OCI-LY3 (cell line): Measurements from ENCODE around the gene SLC30A4.

Experiments used
- H2AFZ ChIP-seq: fragments of 200-600, 300-600 bp; shearing (Covaris generic); 2 replicates; pipeline ENCODE4 v1.6.0; 2014; ENCODE audit warnings: antibody characterized with exemption, low read depth, low read length
- H3K27ac ChIP-seq: fragments of 200-600, 300-600 bp; sonication (generic); 2 replicates; pipeline ENCODE4 v1.5.1; 2014; ENCODE audit warnings: mild to moderate bottlenecking, low read length, moderate library complexity, mixed read lengths
- H3K27me3 ChIP-seq: fragments of 200-600, 300-600 bp; sonication (generic); 2 replicates; pipeline ENCODE4 v1.6.1; 2014; ENCODE audit warnings: low read depth, low read length, mixed read lengths
- H3K36me3 ChIP-seq: fragments of 200-600, 300-600 bp; sonication (generic); replicated peaks from 2 replicates; pipeline ENCODE3; 2014; ENCODE audit warnings: low read depth, low read length, mixed read lengths
- H3K4me1 ChIP-seq: fragments of 300-600, 200-600 bp; sonication (generic); 2 replicates; pipeline ENCODE4 v1.6.1; 2014; ENCODE audit warnings: low read length, mixed read lengths
- H3K4me2 ChIP-seq: fragments of 200-600, 300-600 bp; sonication (generic); 2 replicates; pipeline ENCODE4 v1.6.1; 2014; ENCODE audit warnings: low read length, mixed read lengths
- H3K4me3 ChIP-seq: fragments of 300-600, 200-600 bp; sonication (generic); 2 replicates; pipeline ENCODE4 v1.5.1; 2014; ENCODE audit warnings: antibody characterized with exemption, mild to moderate bottlenecking, low read length, moderate library complexity
- H3K79me2 ChIP-seq: fragments of 300-600, 200-600 bp; shearing (Covaris generic); 2 replicates; pipeline ENCODE4 v1.6.1; 2014; ENCODE audit warnings: mild to moderate bottlenecking, low read length, mixed read lengths
- H3K9ac ChIP-seq: fragments of 300-600, 200-600 bp; shearing (Covaris generic); 2 replicates; pipeline ENCODE4 v1.6.0; 2014; ENCODE audit warnings: mild to moderate bottlenecking, low read length, moderate library complexity
- H3K9me3 ChIP-seq: fragments of 200-600, 300-600 bp; shearing (Covaris generic); 2 replicates; pipeline ENCODE4 v1.6.1; 2014; ENCODE audit warnings: low read length, mixed read lengths; ENCODE audit not compliant: insufficient read depth
- H4K20me1 ChIP-seq: fragments of 200-600, 300-600 bp; sonication (generic); 2 replicates; pipeline ENCODE4 v1.6.1; 2016; ENCODE audit warnings: low read length, mixed read lengths; ENCODE audit not compliant: insufficient read depth
- EZH2phosphoT487 ChIP-seq: fragments of 200-600 bp; shearing (Covaris generic); IDR thresholded peaks from 2 replicates; pipeline ENCODE4 v1.6.1; 2018; ENCODE audit warnings: antibody characterized with exemption, mixed run types, low read depth
- TF ChIP-seq, protein P1 (sequence below): fragments of 200-600, 300-600 bp; sonication (generic); IDR thresholded peaks from 2 replicates; pipeline ENCODE4 v1.5.1; 2014; ENCODE audit warnings: antibody characterized with exemption, low read length, low read depth

The SLC30A4 gene

DNA sequence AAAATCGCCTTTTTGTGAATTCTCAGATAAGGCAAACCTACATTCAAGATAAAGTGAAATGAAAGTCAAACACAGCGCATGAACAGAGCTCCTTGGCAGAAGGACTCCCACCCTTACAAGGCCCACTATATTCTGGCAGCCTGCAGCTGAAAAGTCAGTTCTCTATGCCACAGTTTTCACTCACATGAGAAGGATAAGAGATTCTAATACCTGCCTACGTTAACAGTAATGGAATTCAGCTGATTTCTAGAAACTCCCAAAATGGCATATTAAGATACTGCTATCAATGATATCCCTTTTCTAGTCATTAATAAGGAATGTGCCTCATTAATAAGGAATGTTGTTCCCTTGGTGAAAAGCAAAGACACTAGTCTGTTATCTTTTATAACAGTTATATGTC lies 27.0 kb downstream of the SLC30A4 start:
- Histone ChIP-seq H3K9ac (no peak overlapping the region), H3K36me3 (no peaks in the 10 kb centered on the region), H3K4me3 (no peak overlapping the region), H3K9me3 (no peaks in the 10 kb centered on the region), H2AFZ (no peak overlapping the region), H3K27ac (no peak overlapping the region), H3K27me3 (no peaks in the 10 kb centered on the region), H3K4me2 (no peak overlapping the region), H3K4me1 (no peaks in the 10 kb centered on the region), H3K79me2 (no peaks in the 10 kb centered on the region), H4K20me1 (no peaks in the 10 kb centered on the region)
- TF ChIP-seq, protein P1, sequence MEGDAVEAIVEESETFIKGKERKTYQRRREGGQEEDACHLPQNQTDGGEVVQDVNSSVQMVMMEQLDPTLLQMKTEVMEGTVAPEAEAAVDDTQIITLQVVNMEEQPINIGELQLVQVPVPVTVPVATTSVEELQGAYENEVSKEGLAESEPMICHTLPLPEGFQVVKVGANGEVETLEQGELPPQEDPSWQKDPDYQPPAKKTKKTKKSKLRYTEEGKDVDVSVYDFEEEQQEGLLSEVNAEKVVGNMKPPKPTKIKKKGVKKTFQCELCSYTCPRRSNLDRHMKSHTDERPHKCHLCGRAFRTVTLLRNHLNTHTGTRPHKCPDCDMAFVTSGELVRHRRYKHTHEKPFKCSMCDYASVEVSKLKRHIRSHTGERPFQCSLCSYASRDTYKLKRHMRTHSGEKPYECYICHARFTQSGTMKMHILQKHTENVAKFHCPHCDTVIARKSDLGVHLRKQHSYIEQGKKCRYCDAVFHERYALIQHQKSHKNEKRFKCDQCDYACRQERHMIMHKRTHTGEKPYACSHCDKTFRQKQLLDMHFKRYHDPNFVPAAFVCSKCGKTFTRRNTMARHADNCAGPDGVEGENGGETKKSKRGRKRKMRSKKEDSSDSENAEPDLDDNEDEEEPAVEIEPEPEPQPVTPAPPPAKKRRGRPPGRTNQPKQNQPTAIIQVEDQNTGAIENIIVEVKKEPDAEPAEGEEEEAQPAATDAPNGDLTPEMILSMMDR: no peak
- TF ChIP-seq EZH2phosphoT487: no peak

DNA sequence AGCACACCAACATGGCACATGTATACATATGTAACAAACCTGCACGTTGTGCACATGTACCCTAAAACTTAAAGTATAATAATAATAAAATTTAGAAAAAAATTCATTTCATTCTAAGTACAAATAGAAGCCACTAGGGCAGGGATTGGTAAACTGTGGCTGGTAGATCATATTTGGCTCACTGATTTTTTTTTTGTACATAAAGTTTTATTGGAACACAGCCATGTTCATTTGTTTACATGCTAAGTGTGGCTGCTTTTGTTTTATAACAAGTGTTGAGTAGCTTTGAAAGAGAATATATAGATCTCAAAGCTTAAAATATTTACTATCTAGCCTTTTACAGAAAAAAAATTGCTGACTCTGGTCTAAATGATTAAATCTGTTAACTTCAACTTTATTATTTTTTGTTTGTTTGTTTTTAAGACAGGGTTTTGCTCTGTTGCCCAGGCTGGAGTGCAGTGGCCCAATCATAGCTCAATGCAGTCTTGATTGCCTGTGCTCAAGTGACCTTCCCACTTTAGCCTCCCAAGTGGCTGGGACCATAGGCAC lies 32.8 kb downstream of the SLC30A4 start:
- Histone ChIP-seq H3K79me2 (no peaks in the 10 kb centered on the region), H3K4me1 (no peaks in the 10 kb centered on the region), H3K4me2 (no peak overlapping the region), H4K20me1 (no peaks in the 10 kb centered on the region), H3K4me3 (no peak overlapping the region), H3K9ac (no peak overlapping the region), H3K27me3 (no peaks in the 10 kb centered on the region), H3K36me3 (no peaks in the 10 kb centered on the region), H2AFZ (no peak overlapping the region), H3K9me3 (no peaks in the 10 kb centered on the region), H3K27ac (no peak overlapping the region)
- TF ChIP-seq, protein P1: no peak
- TF ChIP-seq EZH2phosphoT487: no peak

DNA sequence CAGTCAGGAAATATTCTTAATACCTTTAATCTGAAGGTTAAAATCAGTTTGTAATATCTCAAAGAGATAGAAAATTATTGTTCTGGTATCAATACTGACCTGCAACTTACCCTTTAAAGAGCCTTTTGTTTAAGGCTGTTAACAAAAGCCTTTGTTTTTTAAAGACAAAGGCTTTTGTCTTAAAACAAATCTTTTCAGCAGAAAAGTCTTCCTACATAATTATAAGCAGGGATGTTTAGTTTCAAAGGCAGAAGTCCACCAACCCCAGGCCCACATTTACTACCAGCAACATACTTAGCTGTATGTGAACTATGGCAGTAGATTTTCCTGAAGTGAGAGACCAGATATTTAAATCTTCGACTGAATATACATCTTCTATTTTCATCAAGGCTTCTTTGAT lies 36.2 kb downstream of the SLC30A4 start:
- Histone ChIP-seq H3K4me2 (no peak overlapping the region), H2AFZ (no peak overlapping the region), H3K4me1 (no peaks in the 10 kb centered on the region), H3K36me3 (no peaks in the 10 kb centered on the region), H4K20me1 (no peaks in the 10 kb centered on the region), H3K4me3 (no peak overlapping the region), H3K79me2 (no peaks in the 10 kb centered on the region), H3K27me3 (no peaks in the 10 kb centered on the region), H3K9me3 (no peaks in the 10 kb centered on the region), H3K27ac (no peak overlapping the region), H3K9ac (no peak overlapping the region)
- TF ChIP-seq EZH2phosphoT487: no peak
- TF ChIP-seq, protein P1: no peak

DNA sequence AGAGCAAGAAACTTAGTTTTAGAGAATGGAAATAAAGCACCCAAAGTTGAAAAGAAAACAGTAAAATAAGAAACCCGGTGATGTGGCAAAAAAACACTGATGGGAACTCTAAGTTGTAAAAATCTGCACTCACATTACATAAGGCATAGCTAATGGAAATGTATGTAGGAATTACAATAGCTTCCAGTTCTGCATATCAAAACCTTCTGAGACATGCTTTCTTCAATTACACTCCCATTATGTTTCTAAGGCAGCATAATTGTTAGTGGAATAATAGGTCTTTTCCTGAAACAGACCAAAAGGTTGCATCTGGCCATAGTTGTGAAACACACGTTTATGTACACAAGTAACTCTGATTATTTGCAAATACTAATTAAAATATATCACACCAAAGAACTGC lies 41.4 kb downstream of the SLC30A4 start:
- Histone ChIP-seq H3K4me3 (no peak overlapping the region), H3K36me3 (no peaks in the 10 kb centered on the region), H3K27me3 (no peaks in the 10 kb centered on the region; the same call in 1 of the 2 replicates), H3K27ac (no peak overlapping the region), H3K4me2 (no peak overlapping the region), H3K4me1 (no peaks in the 10 kb centered on the region), H3K9me3 (no peaks in the 10 kb centered on the region), H2AFZ (no peak overlapping the region), H3K79me2 (no peaks in the 10 kb centered on the region), H4K20me1 (no peaks in the 10 kb centered on the region), H3K9ac (no peak overlapping the region)
- TF ChIP-seq, protein P1: no peak
- no peak for TF ChIP-seq EZH2phosphoT487
